OCI-LY1 (cell line): ENCODE measurements around the gene ERAS.

ENCODE experiments used
- CTCF ChIP-seq: fragments of 200-600 bp; sonication (generic), shearing (Covaris generic); IDR thresholded peaks from 2 replicates; pipeline ENCODE4 v1.5.1; 2017; ENCODE audit warnings: mild to moderate bottlenecking, antibody characterized with exemption, low read length, moderate library complexity, mixed read lengths
- EZH2 ChIP-seq: fragments of 200-600 bp; sonication (generic), shearing (Covaris generic); IDR thresholded peaks from 2 replicates; pipeline ENCODE4 v1.8.0; 2017; ENCODE audit warnings: borderline replicate concordance, mixed run types, mild to moderate bottlenecking, antibody characterized with exemption, low read length, moderate library complexity, mixed read lengths

DNA sequence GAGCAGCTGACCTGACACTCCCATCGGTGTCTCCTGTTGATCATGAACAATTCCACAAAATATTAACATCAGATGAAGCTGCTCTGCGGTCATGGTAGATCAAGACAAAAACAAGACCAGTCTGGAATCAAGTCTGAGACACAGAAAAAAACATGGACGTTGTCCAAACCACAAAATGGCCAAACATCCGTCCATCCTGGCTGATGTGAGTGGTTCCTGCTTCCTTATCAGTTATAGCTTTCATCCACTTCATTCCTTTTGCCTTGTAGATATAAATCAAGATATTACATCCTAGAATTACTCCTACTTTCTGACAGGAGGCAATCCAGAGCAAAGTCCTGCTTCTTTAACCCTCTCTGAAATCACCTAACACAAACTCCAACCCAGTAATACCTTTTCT, 37.9 kb downstream of the ERAS start:
- no peak for TF ChIP-seq CTCF
- TF ChIP-seq EZH2, result no peak
